ENCODE results near the gene COG5. TPM values are rescaled to one million over a fixed set of nuclear protein-coding genes. Genes with fewer than 3 reads are reported as not detected.

Gene COG5
- total RNA-seq, 1 donor from 2014 or later = 52.0 TPM

- peaks cover 15% of the 10 kb centered on the region for H3K36me3 Mint-ChIP-seq
- no peak overlapping the region for H3K4me3 Mint-ChIP-seq
- H3K4me1 Mint-ChIP-seq = peaks cover 8% of the 10 kb centered on the region
- H3K27me3 Mint-ChIP-seq (ENCODE audit: low read depth) = no peaks in the 10 kb centered on the region
- no peak for DNase-seq (ENCODE audit: low spot score in 2 of 2, unreplicated experiment in 2 of 2)
- no peak for TF ChIP-seq CTCF (IDR thresholded peaks at IDR 0.05; ENCODE audit: unreplicated experiment)
- H3K27ac Mint-ChIP-seq = peak overlapping the region; percentile 2
- peaks cover 15% of the 10 kb centered on the region for H3K9me3 Mint-ChIP-seq
Measured at GRCh38 chr7:107332488-107333269, 231.0 kb downstream of the COG5 start.

GRCh38 chr7:107330478-107330877 lies 233.2 kb downstream of the COG5 start:
- Mint-ChIP-seq H3K4me1 (peaks cover 8% of the 10 kb centered on the region), H3K4me3 (no peak overlapping the region), H3K9me3 (peaks cover 19% of the 10 kb centered on the region), H3K27ac (no peak overlapping the region), H3K36me3 (peaks cover 18% of the 10 kb centered on the region), H3K27me3 (ENCODE audit: low read depth) (no peaks in the 10 kb centered on the region)
- TF ChIP-seq CTCF (IDR thresholded peaks at IDR 0.05; ENCODE audit: unreplicated experiment) = no peak
- DNase-seq (ENCODE audit: low spot score in 2 of 2, unreplicated experiment in 2 of 2) = no peak

- DNase-seq (ENCODE audit: low spot score in 2 of 2, unreplicated experiment in 2 of 2) = no peak
- Mint-ChIP-seq H3K27ac (no peak overlapping the region), H3K36me3 (peaks cover 18% of the 10 kb centered on the region), H3K9me3 (peaks cover 15% of the 10 kb centered on the region), H3K27me3 (ENCODE audit: low read depth) (no peaks in the 10 kb centered on the region), H3K4me3 (no peak overlapping the region), H3K4me1 (peaks cover 6% of the 10 kb centered on the region)
- no peak for TF ChIP-seq CTCF (IDR thresholded peaks at IDR 0.05; ENCODE audit: unreplicated experiment)
Measured at GRCh38 chr7:107327986-107328569, 235.6 kb downstream of the COG5 start.

- Mint-ChIP-seq H3K4me3 (no peak overlapping the region), H3K36me3 (peaks cover 33% of the 10 kb centered on the region), H3K27ac (no peak overlapping the region), H3K4me1 (no peaks in the 10 kb centered on the region), H3K9me3 (peaks cover 23% of the 10 kb centered on the region), H3K27me3 (ENCODE audit: low read depth) (no peaks in the 10 kb centered on the region)
- DNase-seq (ENCODE audit: low spot score in 2 of 2, unreplicated experiment in 2 of 2) = no peak
- TF ChIP-seq CTCF (IDR thresholded peaks at IDR 0.05; ENCODE audit: unreplicated experiment) = no peak
Measured at GRCh38 chr7:107326061-107326460, 237.7 kb downstream of the COG5 start.

- no peak overlapping the region for H3K4me3 Mint-ChIP-seq
- no peak for TF ChIP-seq CTCF (IDR thresholded peaks at IDR 0.05; ENCODE audit: unreplicated experiment)
- no peaks in the 10 kb centered on the region for H3K27me3 Mint-ChIP-seq (ENCODE audit: low read depth)
- no peaks in the 10 kb centered on the region for H3K4me1 Mint-ChIP-seq
- no peak for DNase-seq (ENCODE audit: low spot score in 2 of 2, unreplicated experiment in 2 of 2)
- H3K9me3 Mint-ChIP-seq = peaks cover 22% of the 10 kb centered on the region
- H3K36me3 Mint-ChIP-seq = peaks cover 36% of the 10 kb centered on the region
- no peak overlapping the region for H3K27ac Mint-ChIP-seq
Measured at GRCh38 chr7:107322015-107322414, 241.7 kb downstream of the COG5 start.
